GM21390 (cell line): ENCODE results near the gene SKAP1.
"Not testable (repeated sequence)": the region's sequence is repeated elsewhere in the genome, so short reads cannot be mapped to it uniquely, and the experiment has no call there.

ENCODE experiments used
- ATAC-seq: cut with Tn5 transposase; IDR thresholded peaks from one replicate; pipeline ENCODE4 v1.9.1; 2021; ENCODE audit not compliant: unreplicated experiment

SKAP1 gene

GRCh38 chr17:48374650-48375230 is 55.3 kb downstream of the SKAP1 start:
- no peak for ATAC-seq

GRCh38 chr17:48373883-48374282 is 56.1 kb downstream of the SKAP1 start:
- no peak for ATAC-seq

- no peak for ATAC-seq
These were observed 56.7 kb downstream of the SKAP1 start for GRCh38 chr17:48373130-48373830.

- ATAC-seq = not testable (repeated sequence)
These were observed 61.0 kb downstream of the SKAP1 start for GRCh38 chr17:48368967-48369366.

GRCh38 chr17:48368352-48368908 is 61.6 kb downstream of the SKAP1 start:
- no peak for ATAC-seq

DNA sequence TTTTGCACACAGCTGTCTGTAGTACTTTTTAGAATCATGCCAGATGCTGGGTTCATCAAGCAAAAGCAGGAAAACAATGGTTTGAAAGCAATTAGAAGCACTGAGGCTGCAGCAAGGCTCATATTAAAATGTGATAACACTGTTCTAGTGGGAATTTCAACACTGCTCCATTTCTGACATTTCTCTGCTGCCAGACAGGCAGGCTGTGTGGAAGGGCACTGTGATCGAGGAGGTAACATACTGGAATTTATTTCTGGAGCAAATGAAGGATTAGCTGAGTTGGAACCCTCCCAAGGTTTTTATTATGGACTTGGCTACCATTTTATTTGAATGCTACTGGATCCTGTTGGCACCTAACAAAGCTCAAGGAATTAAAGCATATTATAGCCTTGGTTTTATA is 66.9 kb downstream of the SKAP1 start:
- no peak for ATAC-seq

DNA sequence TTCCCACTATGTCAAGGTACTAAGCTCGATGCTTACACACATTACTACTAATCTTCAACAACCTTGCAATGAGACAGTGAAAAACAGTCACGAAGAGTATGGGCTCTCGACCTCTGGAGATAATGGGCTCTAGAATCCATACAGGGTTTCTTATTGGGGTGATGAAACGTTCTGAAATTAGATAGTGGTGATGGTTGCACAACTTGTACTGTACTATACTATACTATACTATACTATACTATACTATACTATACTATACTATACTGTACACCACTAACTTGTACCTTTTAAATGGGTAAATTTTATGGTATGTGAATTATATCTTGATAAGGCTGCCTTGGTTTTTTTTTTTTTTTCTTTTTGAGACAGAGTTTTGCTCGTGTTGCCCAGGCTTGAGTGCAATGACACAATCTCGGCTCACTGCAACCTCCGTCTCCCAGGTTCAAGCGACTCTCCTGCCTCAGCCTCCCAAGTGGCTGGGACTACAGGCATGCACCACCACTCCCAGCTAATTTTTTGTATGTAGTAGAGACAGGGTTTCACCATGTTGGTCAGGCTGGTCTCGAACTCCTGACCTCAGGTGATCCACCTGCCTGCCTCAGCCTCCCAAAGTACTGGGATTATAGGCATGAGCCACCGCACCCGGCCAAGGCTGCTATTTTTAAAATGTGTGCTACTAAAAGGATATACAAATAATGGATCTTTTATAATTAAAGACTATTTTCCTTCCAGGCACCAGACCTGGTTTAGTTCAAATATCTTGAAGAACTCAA is 69.0 kb downstream of the SKAP1 start:
- ATAC-seq = not testable (repeated sequence)

- ATAC-seq = no peak
These were observed 72.0 kb downstream of the SKAP1 start for GRCh38 chr17:48357779-48358602.

GRCh38 chr17:48356866-48357265 is 73.1 kb downstream of the SKAP1 start:
- no peak for ATAC-seq

DNA sequence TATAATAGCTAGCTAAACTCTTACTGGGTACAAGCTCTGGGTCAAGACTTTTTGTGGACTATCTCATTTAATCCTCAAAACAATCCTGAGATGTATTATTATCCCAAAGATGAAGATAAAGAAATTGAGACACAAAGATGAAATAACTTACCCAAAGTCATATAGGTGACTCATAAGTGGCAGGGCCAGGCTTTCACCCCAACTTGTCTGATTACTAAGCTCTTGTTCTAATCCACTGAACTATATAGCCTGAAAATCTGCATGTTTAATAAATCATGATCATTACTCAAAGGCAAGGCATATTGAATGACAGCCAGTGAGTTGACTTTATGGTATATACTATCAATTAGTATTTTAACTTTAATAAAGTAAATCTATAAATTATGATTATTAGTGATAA is 77.4 kb downstream of the SKAP1 start:
- no peak for ATAC-seq

DNA sequence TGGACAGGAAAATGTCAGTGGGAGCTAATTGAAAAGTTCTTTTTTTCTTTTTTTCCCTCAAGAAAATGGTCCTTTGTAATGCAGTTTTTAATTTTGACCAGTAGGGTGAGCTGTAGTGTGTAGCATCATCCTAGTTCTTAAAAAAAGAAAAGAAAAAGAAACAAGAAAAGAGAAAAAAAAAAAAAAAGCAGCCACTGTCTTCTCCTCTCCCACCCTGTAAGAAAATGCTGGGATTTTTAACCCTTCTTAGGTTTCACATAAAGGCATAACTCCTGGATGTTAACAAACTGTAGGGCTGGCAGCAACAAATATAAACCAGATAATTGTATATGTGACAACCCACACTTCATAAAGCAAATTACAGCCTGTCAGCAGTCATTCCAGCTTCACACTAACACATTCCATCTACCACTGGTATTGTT is 78.1 kb downstream of the SKAP1 start:
- no peak for ATAC-seq

DNA sequence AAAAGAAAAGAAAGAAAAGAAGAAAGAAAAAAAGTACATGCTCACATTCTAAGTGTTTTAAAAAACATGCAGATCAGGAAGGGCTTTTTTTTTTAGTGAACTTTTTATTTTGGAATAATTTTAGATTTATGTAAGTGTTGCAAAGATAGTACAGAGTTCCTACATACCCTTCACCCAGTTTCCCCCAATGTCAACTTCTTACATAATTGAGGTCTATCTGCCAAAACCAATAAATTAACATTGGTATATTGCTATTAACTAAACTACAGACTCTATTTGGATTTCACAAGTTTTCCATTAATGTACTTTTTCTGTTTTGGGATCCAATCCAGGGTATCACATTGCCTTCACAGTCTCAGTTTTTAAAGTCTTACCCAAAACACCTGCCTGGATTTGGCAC is 81.7 kb downstream of the SKAP1 start:
- no peak for ATAC-seq

DNA sequence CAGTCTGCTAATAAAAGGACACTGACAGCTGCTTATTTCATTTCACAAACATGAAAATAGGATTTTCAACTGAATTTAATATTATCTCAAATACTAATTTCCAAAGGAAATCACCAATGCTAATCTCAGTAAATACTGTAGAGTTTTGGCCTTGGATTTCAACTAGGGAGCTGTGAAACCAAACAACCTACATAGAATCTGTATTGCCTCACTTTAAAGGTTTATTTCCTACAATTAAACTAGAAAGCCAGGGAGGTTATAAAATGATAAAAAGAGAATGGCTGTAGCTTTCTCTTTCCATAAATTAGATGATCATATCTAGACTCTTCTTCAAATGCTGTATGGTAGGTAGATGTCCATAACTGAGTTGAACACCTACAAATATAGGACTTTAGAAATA is 82.8 kb downstream of the SKAP1 start:
- ATAC-seq = no peak

- ATAC-seq = no peak
These were observed 85.8 kb downstream of the SKAP1 start for GRCh38 chr17:48344251-48344650.

DNA sequence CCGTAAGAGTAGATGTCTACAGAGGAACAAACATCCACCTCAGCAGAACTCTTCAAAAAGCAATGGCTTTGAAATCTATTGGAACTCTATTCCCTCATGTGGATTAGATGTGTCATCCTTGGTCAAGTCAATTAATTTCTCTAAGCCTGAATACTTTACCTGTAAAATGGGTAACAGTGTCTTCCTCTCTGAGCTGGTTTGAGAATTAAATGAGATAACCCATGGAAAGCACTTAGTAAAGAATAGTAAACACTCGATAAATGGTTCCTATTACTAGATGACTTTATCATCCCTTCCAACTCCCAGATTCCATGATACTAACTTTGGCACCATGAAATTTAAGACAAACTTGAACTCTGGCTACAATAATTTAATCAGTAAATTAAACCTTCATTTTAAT is 89.1 kb downstream of the SKAP1 start:
- ATAC-seq = no peak

DNA sequence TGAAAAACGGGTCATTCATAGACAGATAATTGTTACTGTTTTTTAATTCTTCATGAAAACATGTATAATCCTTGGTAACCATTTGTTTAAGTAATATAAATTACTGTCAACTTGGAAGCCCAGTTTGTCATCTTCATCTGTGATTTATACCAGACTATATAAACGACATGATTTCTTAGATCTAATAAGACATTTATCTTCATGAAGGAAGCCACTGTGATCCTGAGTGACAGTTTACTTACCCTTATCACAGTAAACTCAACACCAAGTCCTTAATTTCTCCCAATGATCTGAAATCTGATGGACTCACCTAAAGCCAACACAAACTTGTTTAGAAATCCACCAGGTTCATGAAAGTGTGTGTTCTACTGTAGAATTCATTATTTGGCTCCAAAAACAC is 91.3 kb downstream of the SKAP1 start:
- ATAC-seq = no peak

DNA sequence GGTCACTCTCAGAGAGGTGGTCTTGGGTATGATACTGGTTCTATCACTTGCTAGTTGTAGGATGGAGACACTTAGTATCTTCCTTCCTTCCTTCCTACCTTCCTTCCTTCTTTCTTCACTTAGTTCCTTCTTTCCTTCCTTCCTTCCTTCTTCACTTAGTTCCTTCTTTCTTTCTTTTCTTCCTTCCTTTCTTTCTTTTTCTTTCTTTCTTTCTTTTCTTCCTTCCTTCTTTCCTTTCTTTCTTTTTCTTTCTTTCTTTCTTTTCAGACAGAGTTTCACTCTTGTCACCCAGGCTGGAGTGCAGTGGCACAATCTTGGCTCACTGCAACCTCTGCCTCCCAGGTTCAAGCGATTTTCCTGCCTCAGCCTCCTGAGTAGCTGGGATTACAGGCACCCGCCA is 92.1 kb downstream of the SKAP1 start:
- not testable (repeated sequence) for ATAC-seq

- ATAC-seq = no peak
These were observed 93.0 kb downstream of the SKAP1 start for GRCh38 chr17:48336986-48337385.

DNA sequence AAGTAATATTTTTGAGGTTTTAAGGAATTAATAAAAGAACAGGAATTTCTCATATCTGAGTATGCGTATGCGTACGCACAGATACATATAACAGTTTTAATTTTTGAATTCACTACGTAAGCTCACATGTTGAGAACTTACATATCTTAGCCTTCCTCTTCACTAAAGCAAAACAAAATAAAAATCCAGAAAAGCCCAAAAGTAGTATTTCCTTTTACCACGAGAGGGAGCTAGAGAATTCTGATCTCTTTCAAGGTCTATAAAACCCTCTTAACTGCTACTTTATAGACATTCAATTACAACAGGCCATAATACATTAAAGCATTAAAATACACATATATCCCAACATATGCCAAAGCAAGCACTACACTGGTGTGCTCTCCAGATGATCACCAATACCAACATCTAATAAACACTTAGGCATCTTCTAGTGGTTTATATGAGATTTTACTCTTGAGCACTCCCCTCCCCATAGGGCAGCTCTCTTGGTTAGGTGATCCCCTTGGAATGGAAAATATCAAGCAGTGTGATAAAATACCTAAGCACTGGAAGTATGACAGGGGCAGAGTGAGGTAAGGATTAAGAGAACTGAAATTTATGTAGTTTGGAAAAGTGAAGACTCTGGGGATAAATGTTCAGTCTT is 94.0 kb downstream of the SKAP1 start:
- ATAC-seq = no peak

DNA sequence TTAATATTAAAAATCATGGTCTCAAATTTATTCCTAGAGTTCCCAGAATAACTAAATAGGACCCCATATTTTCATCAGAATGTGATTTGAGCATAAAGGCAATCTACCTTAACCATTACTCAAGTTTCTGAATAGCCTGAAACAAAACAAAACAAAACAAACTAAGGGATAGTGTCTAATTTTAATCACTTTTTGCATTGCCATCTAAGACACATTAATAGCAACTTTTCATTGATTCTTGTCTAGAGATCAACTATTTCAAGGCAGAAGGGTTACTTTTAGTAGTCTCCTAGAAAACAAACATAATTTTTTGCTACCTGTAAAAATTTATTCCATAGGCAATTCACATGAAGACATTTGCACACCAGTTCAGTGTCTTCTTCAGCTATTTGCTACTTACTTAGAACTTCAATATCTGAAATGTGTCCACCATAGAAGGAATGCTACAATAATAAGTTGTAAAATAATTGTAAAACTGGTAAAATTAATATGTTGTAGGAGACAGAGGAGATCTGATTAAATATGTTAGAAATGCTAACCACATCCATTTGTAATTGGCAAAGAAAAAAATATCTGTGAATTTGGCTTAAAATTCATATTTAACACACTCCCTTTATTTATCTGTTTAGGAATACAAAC is 94.7 kb downstream of the SKAP1 start:
- no peak for ATAC-seq
